ES-I3 (cell line): Measurements from ENCODE around the gene TCF7L1.

ENCODE experiments used
- H3K36me3 ChIP-seq: 2 replicates; pipeline ENCODE4 v1.6.1; 2013; ENCODE audit warnings: mild to moderate bottlenecking, low read length, control low read depth, moderate library complexity; ENCODE audit not compliant: insufficient read depth
- H3K4me1 ChIP-seq: 2 replicates; pipeline ENCODE4 v1.6.1; 2013; ENCODE audit warnings: mild to moderate bottlenecking, control low read depth, low read length; ENCODE audit not compliant: insufficient read depth
- H3K9ac ChIP-seq: 2 replicates; pipeline ENCODE4 v1.6.1; 2013; ENCODE audit warnings: low read depth, mild to moderate bottlenecking, low read length, moderate library complexity
- H3K9me3 ChIP-seq: 2 replicates; pipeline ENCODE4 v1.6.1; 2013; ENCODE audit warnings: mild to moderate bottlenecking, low read length, moderate library complexity; ENCODE audit not compliant: control insufficient read depth, insufficient read depth

TCF7L1 gene

GRCh38 chr2:85259101-85259590 lies 126.0 kb downstream of the TCF7L1 start:
- no peaks in the 10 kb centered on the region for H3K36me3 ChIP-seq
- no peaks in the 10 kb centered on the region for H3K9me3 ChIP-seq
- peak overlapping the region; percentile 8; the same call in 1 of the 2 replicates for H3K9ac ChIP-seq
- peaks cover 58% of the 10 kb centered on the region for H3K4me1 ChIP-seq

GRCh38 chr2:85259879-85260278 lies 126.7 kb downstream of the TCF7L1 start:
- peaks cover 59% of the 10 kb centered on the region for H3K4me1 ChIP-seq

GRCh38 chr2:85263591-85263990 lies 130.4 kb downstream of the TCF7L1 start:
- H3K9me3 ChIP-seq: no peaks in the 10 kb centered on the region
- H3K9ac ChIP-seq: no peak overlapping the region
- H3K36me3 ChIP-seq: no peaks in the 10 kb centered on the region
- peaks cover 39% of the 10 kb centered on the region for H3K4me1 ChIP-seq

More at GRCh38 chr2:85259879-85260278, 126.7 kb downstream of the TCF7L1 start:
- Histone ChIP-seq H3K9ac (no peak overlapping the region), H3K9me3 (no peaks in the 10 kb centered on the region), H3K36me3 (no peaks in the 10 kb centered on the region)

GRCh38 chr2:85264471-85264870 lies 131.3 kb downstream of the TCF7L1 start:
- Histone ChIP-seq H3K9ac (no peak overlapping the region), H3K9me3 (no peaks in the 10 kb centered on the region), H3K4me1 (peaks cover 30% of the 10 kb centered on the region)

DNA sequence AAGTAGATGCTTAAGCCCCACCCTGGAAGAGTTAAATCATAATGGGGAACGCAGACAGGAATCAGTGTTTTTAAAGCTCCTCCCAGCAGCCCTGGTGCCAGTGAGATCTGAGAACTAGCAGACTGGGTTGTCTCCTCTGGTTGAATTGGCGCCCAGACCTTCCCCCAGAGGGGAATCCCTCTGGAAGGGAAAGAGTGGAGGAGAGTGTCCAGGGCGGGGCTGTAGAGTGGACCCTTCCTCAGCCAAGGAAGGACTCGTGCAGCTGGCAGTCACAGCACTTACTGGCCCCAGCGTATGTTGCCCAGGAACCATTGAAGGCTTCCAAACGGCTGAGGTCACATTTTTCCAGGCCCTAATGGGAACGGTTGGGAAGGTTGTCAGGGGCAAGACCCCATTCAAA lies 132.1 kb downstream of the TCF7L1 start:
- Histone ChIP-seq H3K4me1 (peaks cover 23% of the 10 kb centered on the region), H3K9ac (no peak overlapping the region), H3K9me3 (no peaks in the 10 kb centered on the region), H3K36me3 (no peaks in the 10 kb centered on the region; the same call in 1 of the 2 replicates)

More at GRCh38 chr2:85264471-85264870, 131.3 kb downstream of the TCF7L1 start:
- H3K36me3 ChIP-seq: no peaks in the 10 kb centered on the region; the same call in 1 of the 2 replicates

GRCh38 chr2:85266146-85267041 lies 133.2 kb downstream of the TCF7L1 start:
- Histone ChIP-seq H3K36me3 (no peaks in the 10 kb centered on the region; the same call in 1 of the 2 replicates), H3K9me3 (no peaks in the 10 kb centered on the region), H3K4me1 (peaks cover 23% of the 10 kb centered on the region), H3K9ac (no peak overlapping the region)

DNA sequence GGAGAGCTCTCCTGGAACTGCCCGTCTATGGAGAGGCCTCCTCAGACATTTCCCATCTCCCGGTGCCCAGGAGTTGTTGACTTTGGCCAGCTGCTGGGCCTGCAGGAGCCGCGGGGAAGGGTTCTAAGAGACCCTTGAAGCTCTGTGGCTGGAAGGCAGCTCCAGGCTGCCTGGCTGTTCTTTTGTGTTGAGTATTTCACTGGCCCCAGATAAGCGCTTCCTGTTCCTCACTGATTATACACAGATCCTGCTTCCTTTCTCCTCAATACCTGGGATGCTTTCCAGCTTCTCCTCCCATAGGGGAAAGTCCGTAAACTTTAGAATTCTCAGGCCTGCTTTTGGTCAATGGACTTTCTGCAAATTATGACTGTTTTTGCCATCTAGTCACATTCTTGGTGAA lies 136.8 kb downstream of the TCF7L1 start:
- Histone ChIP-seq H3K4me1 (peaks cover 18% of the 10 kb centered on the region), H3K9me3 (no peaks in the 10 kb centered on the region), H3K36me3 (no peaks in the 10 kb centered on the region; the same call in 1 of the 2 replicates), H3K9ac (no peak overlapping the region)

GRCh38 chr2:85272357-85272756 lies 139.2 kb downstream of the TCF7L1 start:
- Histone ChIP-seq H3K9me3 (no peaks in the 10 kb centered on the region), H3K4me1 (peaks cover 12% of the 10 kb centered on the region), H3K9ac (no peak overlapping the region), H3K36me3 (no peaks in the 10 kb centered on the region; the same call in 1 of the 2 replicates)

- H3K36me3 ChIP-seq: no peaks in the 10 kb centered on the region
- H3K9ac ChIP-seq: no peak overlapping the region
- peaks cover 17% of the 10 kb centered on the region for H3K4me1 ChIP-seq
These were observed 140.8 kb downstream of the TCF7L1 start for GRCh38 chr2:85273738-85274731.

GRCh38 chr2:85275984-85276540 lies 142.9 kb downstream of the TCF7L1 start:
- H3K9ac ChIP-seq: no peak overlapping the region
- no peaks in the 10 kb centered on the region for H3K36me3 ChIP-seq
- peaks cover 17% of the 10 kb centered on the region for H3K4me1 ChIP-seq
- no peaks in the 10 kb centered on the region for H3K9me3 ChIP-seq

More at GRCh38 chr2:85273738-85274731, 140.8 kb downstream of the TCF7L1 start:
- no peaks in the 10 kb centered on the region for H3K9me3 ChIP-seq

GRCh38 chr2:85276571-85277118 lies 143.5 kb downstream of the TCF7L1 start:
- Histone ChIP-seq H3K36me3 (no peaks in the 10 kb centered on the region), H3K4me1 (peaks cover 17% of the 10 kb centered on the region), H3K9me3 (no peaks in the 10 kb centered on the region), H3K9ac (no peak overlapping the region)

- H3K4me1 ChIP-seq: peaks cover 17% of the 10 kb centered on the region
- H3K9ac ChIP-seq: no peak overlapping the region
- no peaks in the 10 kb centered on the region for H3K9me3 ChIP-seq
- H3K36me3 ChIP-seq: no peaks in the 10 kb centered on the region
These were observed 144.4 kb downstream of the TCF7L1 start for GRCh38 chr2:85277416-85278158.

DNA sequence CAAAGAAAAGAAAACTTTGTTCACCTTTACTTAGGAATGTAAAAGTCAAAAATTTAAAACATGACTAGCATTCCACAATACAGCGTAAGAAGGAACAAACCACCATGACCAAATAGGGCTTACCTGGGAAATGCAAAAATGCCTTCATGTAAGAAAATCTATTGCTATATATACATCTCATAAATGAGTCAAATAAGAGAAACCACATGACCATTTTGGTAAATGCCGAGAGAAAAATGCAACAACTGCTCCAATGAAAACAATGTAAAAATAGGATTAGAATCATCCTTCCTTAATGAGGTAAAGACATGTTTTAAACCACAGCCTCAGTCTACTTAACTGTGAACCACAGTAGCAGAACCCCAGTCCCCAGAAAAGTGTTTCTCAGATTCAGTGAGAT lies 145.2 kb downstream of the TCF7L1 start:
- peaks cover 15% of the 10 kb centered on the region for H3K4me1 ChIP-seq
- H3K36me3 ChIP-seq: no peaks in the 10 kb centered on the region
- no peak overlapping the region for H3K9ac ChIP-seq
- no peaks in the 10 kb centered on the region for H3K9me3 ChIP-seq
